SKM-1 (cell line): ENCODE results near the gene BABAM2.

ENCODE experiments used
- DNase-seq: peaks from one replicate; lab custom pipeline; 2025; ENCODE audit not compliant: unreplicated experiment; lab: John Stamatoyannopoulos, UW

BABAM2 gene

DNA sequence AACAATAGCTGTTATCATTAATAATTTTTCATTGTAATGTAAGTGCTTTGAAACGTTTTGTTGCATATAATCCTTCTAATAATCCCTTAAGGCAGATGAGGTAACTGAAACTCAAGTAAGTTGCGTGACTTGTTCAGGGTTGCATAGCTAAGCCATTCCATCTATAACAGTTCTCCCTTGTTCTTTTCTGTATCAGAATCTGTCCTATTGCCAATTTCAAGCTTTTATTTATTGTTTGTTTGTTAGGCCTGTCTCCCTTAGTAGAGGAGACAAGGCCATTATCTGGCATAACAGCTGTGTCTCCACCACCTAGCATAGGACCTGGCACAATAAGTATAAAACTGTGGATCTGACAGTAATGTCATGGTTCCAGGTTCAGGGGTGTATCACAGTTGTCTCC is 19.4 kb downstream of the BABAM2 start:
- no peak for DNase-seq

DNA sequence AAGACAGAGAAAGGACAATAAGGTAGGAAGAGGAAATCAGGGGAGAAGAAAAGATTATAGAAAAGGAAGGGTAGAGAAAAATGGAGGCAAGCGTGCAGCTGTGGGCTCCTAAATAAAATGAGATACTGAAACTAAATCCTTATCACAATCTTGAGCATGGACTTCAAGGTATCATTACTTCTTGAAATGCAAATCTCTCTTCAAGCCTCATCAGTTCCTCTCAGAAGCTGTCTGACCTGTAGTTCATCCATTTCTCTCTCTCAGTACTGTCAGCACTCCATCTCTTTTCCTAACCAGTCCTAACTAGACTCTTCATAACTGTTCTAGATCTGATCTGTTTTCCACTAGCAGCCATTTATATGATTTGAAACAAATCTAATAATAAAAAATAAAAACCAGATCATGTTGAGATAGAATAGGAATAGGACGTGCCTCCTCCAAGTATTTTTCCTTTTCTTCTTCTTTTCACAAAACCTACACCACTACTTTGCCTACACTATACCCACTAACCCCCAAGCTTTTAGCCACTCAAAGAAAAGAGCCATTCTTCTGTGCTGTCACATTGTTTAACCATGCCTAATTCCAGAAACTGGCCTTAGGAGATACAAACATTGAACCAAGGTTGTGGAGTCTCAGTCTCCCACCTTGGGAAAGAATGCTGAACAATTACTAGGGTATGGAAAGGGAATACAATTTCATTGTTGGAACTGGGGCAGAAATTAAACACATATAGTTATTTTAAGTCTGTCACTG is 21.1 kb downstream of the BABAM2 start:
- no peak for DNase-seq

DNA sequence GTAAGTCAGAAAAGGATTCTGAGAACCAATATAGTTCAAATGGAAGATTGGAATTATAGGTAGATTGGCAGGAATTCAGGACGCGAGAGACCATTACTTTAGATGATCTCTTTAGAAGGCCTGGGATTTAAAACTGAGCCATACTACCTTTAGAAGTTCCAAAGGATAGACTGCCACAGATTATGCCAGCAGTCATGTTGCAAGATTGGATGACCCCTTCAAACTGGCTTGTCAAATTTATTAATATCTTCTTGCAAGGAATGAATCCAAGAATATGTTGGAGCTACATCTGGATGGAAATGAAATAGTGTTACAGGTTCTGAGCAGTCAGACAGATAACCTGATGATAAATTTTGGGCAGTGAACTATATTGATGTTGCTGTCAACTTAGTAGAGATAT is 22.0 kb downstream of the BABAM2 start:
- DNase-seq, result no peak

DNA sequence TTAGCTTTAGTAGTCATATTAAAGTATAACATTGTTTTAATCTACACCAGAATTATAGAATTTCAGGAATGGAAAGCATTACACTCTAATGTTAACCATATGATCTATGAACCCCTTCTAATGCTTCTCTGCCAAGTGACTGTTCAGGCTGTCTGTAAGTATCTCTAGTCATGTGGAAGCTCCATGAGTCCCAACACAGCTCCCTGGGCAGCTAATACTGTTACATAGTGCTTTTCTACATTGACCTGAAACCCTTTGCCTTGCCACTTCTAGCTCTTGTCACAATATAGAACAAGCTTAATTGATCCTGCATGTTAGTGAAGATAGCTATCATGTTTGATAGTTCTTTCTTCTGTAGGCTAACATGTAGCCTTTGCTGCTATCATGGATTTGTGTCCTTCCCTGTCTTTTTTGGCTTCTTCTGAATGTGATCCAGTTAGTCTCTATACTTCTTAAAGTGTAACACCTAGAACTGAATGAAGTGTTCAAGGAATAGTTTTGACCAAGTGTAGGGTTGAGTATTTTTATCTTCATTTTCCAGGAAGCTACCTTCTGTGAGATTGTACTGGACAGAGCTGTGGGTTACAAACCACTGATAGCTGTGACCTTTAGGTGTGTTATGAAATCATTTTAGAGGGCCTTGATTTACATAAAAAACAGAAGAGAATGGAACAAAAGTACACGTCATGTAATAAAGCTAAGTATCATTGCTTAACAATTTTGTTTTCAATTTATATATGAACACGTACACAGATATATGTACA is 23.7 kb downstream of the BABAM2 start:
- no peak for DNase-seq

DNA sequence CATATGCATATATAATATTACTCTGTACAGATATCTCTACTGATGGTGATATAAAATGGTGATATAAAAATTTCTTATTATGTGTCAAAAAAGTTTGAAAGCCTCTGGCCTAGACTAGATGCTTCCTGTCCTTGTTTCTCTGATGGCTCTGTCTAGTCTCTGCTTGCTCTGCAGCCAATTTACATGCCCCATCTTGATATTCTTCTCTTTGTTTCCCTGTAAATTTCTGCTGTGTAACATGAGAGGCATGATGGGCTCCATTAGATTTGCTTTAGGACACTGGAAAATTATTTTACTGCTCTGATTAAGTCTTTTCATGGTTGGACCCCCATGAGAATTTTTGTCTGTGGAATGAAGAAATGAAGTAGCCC is 24.3 kb downstream of the BABAM2 start:
- no peak for DNase-seq

DNA sequence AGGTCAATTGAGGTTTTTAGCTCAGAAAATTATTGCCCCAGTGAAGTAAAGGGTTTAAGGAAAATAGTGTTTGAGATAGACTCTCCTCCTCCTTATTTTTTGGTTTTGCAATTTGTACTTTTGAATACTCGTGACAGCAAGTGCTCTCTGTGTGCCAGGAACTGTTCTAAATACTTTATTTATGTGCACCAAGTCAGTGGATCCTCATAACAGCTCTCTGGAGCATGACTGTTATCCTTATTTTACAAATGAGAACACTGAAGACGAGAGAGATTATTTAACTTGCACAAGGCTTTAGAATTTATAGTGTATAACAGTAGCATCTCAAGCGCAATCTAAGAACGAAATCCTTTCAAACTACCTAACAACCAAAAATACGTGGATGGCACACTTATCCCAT is 24.7 kb downstream of the BABAM2 start:
- DNase-seq, result no peak

DNA sequence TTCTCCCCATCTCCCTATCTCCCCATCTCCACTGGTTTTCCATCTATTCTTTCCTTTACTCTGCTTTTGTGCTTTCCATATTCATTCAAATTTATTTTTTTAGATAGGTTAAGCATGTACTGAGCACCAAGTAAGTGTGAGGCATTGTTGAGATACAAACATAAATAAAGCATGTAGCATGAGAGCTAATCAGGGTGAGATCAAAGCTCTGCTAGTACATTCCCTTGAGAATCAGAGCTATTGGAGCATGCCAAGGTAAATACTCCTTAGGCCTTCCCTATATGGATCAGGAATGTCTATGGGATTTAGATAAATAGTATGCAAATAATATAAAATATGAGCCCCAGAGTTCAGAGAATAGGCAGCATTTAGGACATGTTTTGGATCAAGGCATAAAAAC is 25.3 kb downstream of the BABAM2 start:
- no peak for DNase-seq

DNA sequence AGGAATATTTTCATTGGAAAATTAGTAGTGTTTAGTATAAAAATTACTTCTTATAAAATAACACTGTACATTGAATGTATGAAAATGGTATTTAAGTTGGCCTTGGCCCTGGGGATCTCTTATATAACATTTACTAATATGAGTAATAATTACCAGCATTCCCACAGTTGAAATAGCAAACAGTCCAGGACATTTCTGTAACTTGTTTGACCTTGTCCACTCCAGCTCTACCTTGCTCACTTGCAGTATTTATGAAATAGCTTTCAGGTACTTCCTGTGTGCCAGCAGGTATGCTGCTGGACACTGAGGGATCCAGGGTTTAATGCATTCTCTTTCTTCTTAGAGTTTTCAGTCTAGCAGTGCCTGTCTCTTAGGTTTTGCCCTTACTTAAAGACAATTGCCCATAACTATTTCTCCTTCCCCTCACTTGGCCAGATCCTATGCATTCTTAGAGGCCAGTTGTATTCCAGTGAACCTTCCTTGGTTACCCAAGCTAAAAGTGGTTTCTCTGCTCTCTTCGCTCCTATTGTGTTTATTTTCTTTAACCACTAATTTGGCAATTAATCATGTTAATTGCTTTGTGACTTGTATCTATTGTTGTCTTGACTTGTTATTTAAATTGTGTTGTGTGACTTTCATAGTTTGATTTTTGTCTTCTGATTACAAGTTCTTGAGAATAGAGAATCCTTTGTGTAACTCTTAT is 25.9 kb downstream of the BABAM2 start:
- no peak for DNase-seq

DNA sequence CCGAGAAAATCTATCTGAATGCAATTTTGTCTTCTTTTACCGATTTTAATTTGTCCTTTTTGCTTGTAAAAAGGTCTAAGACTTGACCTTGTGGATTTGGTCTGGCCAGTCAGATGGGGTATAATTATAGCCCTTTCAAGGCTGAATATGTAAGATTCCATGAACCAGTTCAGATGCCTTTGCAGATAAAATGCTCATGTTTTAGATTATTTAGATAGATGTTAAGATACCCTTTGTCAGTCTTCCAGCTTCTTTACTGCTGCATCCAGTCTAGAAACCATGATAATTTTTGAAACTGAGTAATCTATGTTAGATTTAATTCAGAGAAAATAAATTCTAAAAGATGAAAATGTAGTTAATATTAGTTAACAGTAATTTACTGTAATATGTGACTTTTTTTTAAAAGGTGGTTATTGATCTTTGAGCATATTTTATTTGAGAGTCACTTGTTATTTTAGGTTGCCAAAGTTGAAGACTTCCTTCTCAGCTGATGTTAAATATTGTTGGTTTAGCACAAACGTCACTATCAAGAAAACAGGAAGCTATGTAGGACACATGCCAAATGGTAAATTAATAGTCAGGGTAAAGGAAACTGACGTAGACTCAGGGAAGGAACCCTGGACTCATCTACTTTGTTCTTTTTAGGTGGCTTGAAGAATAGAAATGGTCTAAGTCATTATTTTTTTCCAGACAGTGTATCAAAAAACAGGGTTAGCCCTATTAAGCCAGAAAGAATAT is 29.8 kb downstream of the BABAM2 start:
- no peak for DNase-seq

DNA sequence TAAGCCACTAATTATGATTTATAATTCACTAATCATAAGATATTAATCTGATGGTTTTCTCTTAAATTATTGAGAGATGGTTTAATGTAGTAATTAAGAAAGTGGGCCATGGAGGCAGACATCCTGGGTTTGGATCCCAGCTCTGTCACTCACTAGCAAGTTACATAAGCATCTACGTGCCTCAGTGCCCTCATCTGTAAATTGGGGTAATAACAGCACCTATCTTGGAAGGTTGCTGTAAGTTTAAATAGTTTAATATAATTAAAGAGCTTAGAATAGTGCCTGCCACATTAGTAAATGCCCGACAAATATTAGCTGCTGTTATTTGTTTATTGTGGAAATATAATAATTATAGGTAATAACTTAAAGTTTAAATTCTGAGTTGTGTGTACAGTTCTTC is 30.9 kb downstream of the BABAM2 start:
- no peak for DNase-seq

DNA sequence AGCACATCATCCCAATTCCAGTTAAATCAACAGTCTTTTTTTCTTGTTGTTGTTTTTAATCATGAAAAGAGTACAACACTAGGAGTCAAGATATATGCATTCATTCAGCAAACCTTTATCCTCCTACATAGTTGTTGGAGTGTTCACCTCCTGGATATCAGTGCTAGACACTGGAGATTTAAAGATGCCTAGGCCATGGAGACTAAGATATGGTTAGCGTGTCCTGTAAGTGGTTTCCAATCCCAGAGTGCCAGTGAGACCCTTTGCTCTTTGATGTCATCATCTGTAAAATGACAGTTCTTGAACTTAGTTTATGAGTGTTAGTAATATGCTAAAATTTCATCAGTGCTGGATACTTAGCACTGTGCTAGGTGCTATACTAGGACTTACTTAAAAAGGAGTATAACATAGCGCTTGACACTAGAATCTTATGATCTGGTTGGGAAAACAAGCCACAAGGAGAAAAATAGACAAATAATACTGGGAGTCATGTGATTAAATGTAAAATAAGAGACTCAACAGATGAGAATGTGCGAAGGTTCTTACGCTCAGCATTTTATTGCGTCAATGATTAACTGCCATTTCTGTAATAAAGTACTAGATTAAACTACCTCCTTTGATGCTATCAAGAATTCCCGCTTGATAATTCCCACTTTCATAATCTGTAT is 31.5 kb downstream of the BABAM2 start:
- DNase-seq, result no peak

DNA sequence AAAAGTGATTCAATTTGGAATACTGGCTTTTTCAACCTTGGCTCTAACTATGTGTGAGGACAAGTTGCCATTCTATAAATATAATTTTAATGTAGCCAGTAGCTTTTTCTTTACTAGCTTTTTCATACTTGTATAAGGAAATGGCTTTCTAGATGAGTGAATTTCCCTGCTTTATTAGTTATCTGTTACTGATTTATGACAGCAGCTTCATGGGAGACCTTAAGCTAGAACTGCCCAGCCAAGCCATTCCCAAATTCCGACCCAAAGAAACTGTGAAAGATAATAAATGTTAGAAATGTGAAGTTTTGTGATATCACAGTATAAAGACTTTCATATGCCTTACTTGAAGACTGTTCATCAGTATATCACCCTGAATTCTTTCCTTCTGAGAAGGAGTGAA is 32.3 kb downstream of the BABAM2 start:
- no peak for DNase-seq

DNA sequence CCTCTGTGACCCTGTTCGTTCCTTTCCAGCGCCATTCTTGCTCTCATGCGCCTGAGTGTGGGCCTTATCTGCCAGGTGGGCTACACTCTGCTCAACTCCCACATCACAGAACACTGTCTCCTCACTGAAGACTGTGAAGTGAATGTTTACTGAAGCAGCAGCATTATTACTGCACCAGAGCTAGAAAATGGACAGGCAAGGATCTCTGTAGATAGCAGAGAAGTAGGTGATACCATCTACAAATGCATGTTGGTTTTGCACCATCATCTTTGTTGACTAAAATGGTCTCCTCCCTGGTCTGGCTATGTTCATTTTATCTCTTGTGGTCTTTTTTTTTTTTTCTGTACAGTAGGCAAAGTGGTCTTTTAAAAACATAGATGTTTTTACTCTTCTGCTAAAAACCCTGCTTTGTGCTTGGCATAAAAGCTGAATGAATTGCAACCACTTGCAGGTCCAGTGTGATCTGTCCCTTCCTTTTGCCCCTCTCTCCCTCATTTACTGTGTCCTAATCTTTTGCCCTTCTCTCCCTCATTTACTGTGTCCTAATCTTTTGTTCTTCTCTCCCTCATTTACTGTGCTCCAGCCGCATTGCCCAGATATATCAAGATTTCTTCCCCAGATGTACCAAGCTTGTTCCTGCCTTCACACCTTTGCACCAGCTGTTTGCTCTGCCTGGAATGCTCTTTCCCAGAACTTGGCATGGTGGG is 35.4 kb downstream of the BABAM2 start:
- no peak for DNase-seq

DNA sequence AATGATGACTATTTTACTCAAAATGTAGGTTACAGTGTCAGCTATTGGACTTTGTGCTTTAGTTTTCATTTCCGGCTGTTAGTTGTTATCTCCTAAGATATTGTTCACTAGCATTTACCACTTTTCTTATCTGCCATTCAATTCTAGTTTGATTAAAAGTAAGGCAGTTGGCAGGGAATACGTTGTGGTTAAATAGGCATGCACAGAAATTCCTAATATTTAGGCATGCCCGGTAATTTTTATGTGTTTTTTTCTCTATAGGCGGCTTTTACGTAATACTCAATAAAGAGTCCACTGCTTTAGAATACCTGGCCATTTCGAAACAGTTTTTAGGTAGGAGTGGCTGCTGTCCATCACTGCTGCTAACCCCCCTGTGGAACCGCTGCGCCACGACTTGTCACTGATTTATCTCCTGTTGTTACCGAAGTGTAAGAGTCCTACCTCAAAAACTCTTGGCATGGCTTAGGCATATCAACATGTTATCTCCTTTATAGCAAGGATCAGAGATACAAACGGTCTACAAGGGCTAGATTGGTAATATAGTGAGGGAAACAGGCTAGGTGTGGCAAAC is 39.5 kb downstream of the BABAM2 start:
- DNase-seq, result no peak

DNA sequence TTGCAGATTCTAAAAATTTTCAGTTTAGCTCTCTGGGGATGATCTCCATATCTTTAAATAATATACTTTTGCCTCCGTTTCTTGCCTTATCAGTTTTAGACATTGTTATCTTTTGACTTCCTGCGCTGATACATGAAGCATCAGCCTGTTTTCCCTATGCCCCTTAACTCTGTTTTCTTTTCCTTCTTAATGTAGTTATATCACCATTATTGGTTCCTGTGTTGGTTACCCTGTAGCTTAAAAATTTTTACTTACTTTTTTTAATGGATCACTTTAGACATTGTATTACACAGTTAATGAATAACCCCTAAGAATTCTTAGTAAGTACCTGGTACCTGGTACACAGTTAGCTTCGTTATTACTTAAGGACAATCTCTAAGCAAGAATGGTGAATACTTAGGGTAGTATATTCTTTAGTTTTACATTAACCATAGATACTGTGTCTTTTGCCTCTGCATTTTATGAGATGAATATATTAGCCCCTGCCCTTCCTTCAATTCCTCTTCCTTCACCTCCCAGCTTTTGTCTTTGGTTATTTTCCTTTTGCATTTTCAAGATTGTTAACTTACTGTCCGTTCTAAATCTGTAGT is 40.9 kb downstream of the BABAM2 start:
- no peak for DNase-seq

DNA sequence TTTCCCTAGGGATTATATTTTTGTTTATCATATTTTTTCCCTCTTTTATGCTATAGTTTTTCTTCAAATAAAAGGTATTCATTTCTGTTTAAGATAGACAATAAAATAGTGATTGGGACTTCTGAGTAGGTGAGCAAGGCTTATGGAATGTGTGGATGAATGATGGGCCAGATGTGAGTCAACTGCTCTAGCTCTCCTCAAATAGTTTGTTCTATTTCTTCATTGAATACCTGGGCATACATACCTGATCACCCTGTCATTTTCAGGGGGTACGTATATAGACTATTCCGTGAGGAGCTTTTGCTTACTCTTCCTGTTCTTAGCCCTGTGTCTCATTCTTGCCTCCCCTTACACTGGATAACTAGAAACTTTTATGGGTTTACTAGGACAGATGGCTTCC is 41.9 kb downstream of the BABAM2 start:
- no peak for DNase-seq

DNA sequence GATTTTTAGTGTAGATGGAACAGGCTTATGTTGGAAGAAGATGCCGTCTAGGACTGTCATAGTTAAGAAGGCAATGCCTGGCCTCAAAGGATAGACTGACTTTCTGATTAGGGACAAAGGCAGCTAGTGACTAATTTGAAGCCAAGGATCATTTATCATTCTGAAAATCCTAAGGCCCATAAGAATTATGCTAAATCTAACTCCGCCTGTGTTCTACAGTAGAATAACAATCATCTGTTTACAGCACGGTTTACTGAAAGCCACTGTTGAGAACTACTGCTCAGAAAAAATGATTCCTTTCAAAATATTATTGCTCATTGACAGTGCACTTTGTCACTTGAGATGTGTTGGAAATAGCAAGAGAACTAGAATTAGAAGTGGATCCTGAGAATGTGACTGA is 44.5 kb downstream of the BABAM2 start:
- no peak for DNase-seq

DNA sequence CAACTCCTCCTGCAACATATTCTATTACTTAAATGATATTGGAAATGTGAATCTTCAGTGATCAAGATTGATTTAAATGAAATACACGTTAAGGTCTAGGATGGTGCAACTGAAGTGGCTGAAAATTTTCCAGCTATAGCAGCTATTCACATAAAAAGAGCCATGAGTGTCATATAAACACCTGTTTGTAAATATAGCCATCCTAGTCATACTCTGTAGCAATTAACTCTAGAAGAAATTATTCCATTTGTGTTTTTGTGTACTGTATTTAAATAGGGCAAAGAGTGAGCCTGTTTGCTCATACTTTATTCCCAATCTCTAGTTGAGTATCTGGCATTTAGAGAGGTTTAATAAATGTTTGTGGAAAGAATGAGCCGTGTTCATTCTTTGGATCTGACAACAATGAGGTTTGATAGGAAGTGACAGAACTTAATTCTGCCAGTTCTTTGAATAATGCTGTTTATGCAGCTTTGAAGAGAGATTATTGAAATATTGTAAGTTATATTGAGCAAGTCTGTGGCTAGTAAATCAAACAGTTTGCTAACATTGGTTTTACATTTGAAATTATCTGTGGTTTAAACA is 49.7 kb downstream of the BABAM2 start:
- DNase-seq, result no peak

DNA sequence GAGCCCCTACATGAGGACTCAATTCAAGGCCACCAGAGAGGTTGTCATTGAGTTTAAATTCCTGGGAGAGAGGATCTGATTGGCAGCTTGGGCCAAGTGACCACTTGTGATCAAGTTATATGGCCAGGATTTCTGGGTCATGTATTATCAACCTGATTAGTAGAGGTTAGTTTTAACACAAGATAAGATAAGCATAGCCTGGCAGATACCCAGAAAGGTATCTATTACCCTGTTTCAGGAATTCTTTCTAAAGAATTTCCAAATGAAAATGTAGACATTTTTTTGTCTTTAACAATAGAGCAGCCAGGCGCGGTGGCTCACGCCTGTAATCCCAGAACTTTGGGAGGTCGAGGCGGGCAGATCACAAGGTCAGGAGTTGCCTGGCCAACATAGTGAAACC is 50.5 kb downstream of the BABAM2 start:
- DNase-seq, result no peak
